Measurements from ENCODE around the gene ADSL. TPM values are rescaled to one million over a fixed set of nuclear protein-coding genes. Genes with fewer than 3 reads are reported as not detected.

The ADSL gene
- total and polyA plus RNA-seq, 2 donors from 2014 or later = 42.5 to 57.5 TPM

DNA sequence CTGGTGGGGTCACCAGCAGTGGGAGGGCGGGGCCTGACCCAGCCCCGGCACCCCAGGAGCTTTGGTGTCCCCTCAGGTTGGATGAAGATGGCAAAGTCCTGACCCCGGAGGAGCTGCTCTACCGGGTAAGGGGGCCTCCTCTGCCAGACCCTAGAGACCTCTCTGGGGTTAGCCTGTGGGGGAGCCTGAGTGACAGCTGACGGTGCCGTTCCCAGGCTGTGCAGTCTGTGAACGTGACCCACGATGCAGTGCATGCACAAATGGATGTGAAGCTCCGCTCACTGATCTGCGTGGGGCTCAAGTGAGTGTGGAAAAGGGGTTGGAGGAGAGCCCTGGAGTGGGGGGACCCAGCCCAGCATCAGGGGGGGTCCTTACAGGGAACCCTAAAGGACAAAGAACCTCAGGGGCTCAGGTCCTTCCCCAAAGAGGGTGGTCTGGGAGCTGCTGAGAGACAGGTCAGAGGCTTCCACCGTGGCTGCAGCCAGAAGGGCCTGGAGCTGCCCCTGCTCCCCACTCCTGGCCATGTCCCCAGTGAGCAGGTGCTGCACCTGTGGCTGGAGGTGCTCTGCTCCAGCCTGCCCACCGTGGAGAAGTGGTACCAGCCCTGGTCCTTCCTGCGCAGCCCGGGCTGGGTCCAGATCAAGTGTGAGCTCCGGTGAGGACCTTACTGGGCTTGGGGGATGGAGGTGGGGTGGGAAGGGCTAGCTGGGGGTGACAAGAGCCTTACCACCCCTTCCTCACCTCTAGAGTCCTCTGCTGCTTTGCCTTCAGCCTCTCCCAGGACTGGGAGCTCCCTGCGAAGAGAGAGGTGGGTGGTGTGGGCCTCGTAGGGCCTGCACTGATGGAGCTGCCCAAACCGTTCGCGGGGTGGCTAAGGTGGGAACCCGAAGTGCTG is 62.7 kb downstream of the ADSL start:
- no peaks in the 10 kb centered on the region for H3K9me3 ChIP-seq (ENCODE audit: control insufficient read depth in 2 of 3, insufficient read depth in 1 of 3, low read length in 3 of 3)
- H3K27ac ChIP-seq (ENCODE audit: low read depth in 2 of 2, low read length in 2 of 2) = no peak overlapping the region
- H3K9ac ChIP-seq (ENCODE audit: low read length in 3 of 3) = no peak overlapping the region
- no peaks in the 10 kb centered on the region for H3K4me1 ChIP-seq (ENCODE audit: control insufficient read depth in 2 of 3, insufficient read depth in 2 of 3, low read depth in 1 of 3, low read length in 3 of 3)
- TF ChIP-seq, protein P1, sequence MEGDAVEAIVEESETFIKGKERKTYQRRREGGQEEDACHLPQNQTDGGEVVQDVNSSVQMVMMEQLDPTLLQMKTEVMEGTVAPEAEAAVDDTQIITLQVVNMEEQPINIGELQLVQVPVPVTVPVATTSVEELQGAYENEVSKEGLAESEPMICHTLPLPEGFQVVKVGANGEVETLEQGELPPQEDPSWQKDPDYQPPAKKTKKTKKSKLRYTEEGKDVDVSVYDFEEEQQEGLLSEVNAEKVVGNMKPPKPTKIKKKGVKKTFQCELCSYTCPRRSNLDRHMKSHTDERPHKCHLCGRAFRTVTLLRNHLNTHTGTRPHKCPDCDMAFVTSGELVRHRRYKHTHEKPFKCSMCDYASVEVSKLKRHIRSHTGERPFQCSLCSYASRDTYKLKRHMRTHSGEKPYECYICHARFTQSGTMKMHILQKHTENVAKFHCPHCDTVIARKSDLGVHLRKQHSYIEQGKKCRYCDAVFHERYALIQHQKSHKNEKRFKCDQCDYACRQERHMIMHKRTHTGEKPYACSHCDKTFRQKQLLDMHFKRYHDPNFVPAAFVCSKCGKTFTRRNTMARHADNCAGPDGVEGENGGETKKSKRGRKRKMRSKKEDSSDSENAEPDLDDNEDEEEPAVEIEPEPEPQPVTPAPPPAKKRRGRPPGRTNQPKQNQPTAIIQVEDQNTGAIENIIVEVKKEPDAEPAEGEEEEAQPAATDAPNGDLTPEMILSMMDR (IDR thresholded peaks at IDR 0.05; ENCODE audit: borderline replicate concordance, extremely low read depth, insufficient read depth) = no peak
- no peak overlapping the region for H3K4me3 ChIP-seq (ENCODE audit: low read length in 3 of 3)
- DNase-seq (no peak), FAIRE-seq (no peak)
- H3K27me3 ChIP-seq (ENCODE audit: control insufficient read depth, insufficient read depth, low read length) = no peaks in the 10 kb centered on the region
- H3K36me3 ChIP-seq (ENCODE audit: control insufficient read depth in 2 of 3, insufficient read depth in 3 of 3, low read length in 3 of 3) = peaks cover 0 to 33% (median 13%) of the 10 kb centered on the region in 3 donors
- intact Hi-C loops (cut with DNase I) = no loop called here

DNA sequence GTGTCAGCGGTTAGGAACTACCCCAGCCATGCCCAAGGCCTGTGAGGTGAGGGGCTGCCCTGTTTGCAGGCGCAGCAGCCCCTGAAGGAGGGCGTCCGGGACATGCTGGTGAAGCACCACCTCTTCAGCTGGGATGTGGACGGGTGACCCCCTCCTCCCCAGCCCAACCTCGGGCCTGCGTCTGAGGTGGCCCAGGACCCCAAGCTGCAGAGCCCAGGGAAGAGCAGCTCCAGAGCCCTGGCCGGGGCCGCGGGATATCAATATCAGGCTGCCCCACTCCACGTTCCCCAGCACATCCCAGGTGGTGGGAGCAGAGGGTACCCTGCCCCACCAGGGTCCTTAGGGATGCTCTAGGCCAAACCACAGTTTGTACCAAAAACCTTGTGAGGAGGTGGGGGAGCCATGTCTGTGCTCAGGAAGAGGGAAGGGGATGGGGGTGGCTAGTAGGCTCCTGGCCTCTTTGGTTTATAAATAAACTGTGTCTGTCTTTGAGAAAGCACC is 63.4 kb downstream of the ADSL start:
- TF ChIP-seq, protein P1 (IDR thresholded peaks at IDR 0.05; ENCODE audit: borderline replicate concordance, extremely low read depth, insufficient read depth) = no peak
- H3K27me3 ChIP-seq (ENCODE audit: control insufficient read depth, insufficient read depth, low read length) = no peaks in the 10 kb centered on the region
- H3K4me3 ChIP-seq (ENCODE audit: low read length in 3 of 3) = no peak overlapping the region
- no peaks in the 10 kb centered on the region for H3K9me3 ChIP-seq (ENCODE audit: control insufficient read depth in 2 of 3, insufficient read depth in 1 of 3, low read length in 3 of 3)
- DNase-seq (no peak), FAIRE-seq (no peak)
- H3K36me3 ChIP-seq (ENCODE audit: control insufficient read depth in 2 of 3, insufficient read depth in 3 of 3, low read length in 3 of 3) = peaks cover 0 to 28% (median 15%) of the 10 kb centered on the region in 3 donors
- no peaks in the 10 kb centered on the region for H3K4me1 ChIP-seq (ENCODE audit: control insufficient read depth in 2 of 3, insufficient read depth in 2 of 3, low read depth in 1 of 3, low read length in 3 of 3)
- intact Hi-C loops (cut with DNase I) = no loop called here
- H3K9ac ChIP-seq (ENCODE audit: low read length in 3 of 3) = no peak overlapping the region
- H3K27ac ChIP-seq (ENCODE audit: low read depth in 2 of 2, low read length in 2 of 2) = no peak overlapping the region

DNA sequence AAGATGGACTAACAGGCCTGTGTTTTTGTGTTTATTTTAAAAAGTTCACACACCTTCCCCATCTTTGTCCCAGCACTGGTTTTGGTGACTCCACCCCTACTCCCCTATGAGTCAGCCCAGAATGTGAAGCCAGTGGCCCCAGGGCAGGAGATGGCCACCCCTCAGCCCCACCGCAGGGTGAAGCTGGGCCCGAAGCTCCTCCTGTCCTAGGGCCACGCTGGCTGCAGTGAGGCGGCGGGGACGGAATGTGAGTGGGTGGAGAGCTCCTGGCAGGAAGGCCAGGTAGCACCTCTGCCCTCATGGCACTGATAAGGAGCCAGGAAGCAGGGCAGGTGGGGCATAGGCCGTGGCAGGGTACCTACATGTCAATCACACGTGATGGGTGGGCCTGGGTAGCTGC is 64.0 kb downstream of the ADSL start:
- Histone ChIP-seq H3K27ac (ENCODE audit: low read depth in 2 of 2, low read length in 2 of 2) (no peak overlapping the region), H3K9ac (ENCODE audit: low read length in 3 of 3) (no peak overlapping the region), H3K27me3 (ENCODE audit: control insufficient read depth, insufficient read depth, low read length) (no peaks in the 10 kb centered on the region), H3K9me3 (ENCODE audit: control insufficient read depth in 2 of 3, insufficient read depth in 1 of 3, low read length in 3 of 3) (no peaks in the 10 kb centered on the region), H3K4me1 (ENCODE audit: control insufficient read depth in 2 of 3, insufficient read depth in 2 of 3, low read depth in 1 of 3, low read length in 3 of 3) (peaks cover 0 to 4% (median 0%) of the 10 kb centered on the region in 3 donors), H3K4me3 (ENCODE audit: low read length in 3 of 3) (no peak overlapping the region), H3K36me3 (ENCODE audit: control insufficient read depth in 2 of 3, insufficient read depth in 3 of 3, low read length in 3 of 3) (peaks cover 0 to 24% (median 15%) of the 10 kb centered on the region in 3 donors)
- no peak for FAIRE-seq
- TF ChIP-seq, protein P1 (IDR thresholded peaks at IDR 0.05; ENCODE audit: borderline replicate concordance, extremely low read depth, insufficient read depth) = no peak
- no peak for DNase-seq
- intact Hi-C loops (cut with DNase I) = no loop called here

Measured in kidney (tissue), 14 donors.